Activated CD4-positive, alpha-beta T cell treated with anti-CD3 and anti-CD28 coated beads for 48 hours (primary cell): ENCODE measurements around the gene HDDC3.

Source experiments
- DNase-seq: peaks from one replicate; pipeline ENCODE4 v3.0.0-alpha.2; 2020

Gene HDDC3, protein sequence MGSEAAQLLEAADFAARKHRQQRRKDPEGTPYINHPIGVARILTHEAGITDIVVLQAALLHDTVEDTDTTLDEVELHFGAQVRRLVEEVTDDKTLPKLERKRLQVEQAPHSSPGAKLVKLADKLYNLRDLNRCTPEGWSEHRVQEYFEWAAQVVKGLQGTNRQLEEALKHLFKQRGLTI

DNA sequence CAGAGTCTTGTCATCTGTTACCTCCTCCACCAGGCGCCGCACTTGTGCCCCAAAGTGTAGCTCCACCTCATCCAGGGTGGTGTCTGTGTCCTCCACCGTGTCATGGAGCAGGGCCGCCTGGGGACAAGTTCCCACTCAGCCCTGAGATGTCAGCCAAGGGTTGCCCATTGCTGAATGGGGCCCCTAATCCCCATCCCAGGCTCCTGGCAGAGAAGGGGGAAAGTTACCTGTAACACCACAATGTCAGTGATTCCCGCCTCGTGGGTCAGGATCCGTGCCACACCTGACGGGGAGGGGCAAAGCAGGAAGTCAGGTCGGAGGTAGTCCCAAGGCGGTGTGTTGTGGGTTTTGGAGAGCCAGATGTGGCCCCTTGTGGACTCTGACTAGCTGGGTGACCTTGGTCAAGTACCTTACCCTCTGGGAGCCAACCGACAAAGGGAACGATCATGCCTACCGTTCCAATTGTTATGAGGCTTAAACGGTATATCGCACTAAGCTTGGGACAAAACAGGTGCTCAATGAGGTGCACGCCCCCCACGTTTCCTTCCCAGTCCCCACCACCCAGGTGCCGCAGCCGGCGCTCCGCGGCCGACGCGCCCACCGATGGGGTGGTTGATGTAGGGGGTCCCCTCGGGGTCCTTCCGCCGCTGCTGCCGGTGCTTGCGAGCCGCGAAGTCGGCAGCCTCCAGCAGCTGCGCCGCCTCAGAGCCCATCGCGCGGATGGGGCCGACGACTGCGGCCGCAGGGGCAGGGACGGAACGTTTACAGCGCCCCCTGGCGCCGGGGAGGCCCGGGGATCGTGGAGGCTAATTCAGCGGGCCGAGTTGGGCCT is at the start of gene HDDC3:
TSS of gene HDDC3 (minus strand) at position 722 of the 832 bp plus-strand sequence. CDS start at position 713, 9 bp downstream.
- DNase-seq = peak; percentile 95

GRCh38 chr15:90982135-90982534 is 49.8 kb upstream of the HDDC3 start:
- DNase-seq = no peak

DNA sequence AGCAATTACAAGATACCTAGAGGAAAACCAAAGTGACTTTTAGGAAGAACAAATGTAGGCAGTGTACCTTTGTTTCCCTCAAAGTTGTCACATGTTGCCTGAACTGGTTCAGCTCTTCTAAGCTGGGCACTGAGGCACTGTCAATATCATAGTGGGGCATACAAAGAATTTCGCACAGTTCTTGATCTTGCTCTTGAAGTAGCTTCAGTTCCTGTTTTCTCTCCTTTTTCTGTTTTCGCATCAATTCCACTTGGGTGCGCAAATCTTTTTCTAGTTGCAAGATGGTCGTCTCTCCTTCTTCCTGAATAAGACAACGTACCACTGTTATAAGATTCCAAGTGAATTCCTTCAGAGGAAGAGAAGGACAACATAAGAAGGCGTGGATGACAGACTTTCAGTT is 49.3 kb upstream of the HDDC3 start:
- DNase-seq = no peak

DNA sequence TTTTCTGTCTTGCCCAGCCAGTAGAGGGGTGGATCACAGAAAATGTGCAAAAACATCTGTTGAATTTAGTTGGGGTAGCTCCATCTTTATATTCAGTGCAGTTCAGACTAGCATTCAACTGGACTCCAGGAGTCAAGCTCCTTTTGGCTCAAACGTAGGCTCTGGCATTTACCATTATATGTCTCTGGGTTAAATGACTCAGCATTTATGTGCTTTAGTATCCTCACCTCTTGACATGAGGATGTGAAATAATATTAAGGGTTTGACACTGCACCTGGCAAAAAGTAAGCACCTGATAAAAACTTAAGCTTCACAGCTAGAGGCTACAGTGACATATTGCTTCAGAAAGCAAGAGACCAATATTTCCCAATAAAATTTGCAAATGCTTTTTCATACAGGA is 47.2 kb upstream of the HDDC3 start:
- no peak for DNase-seq

- DNase-seq = no peak
Measured at GRCh38 chr15:90974216-90974615, 41.9 kb upstream of the HDDC3 start.

- no peak for DNase-seq
Measured at GRCh38 chr15:90972133-90972532, 39.8 kb upstream of the HDDC3 start.

DNA sequence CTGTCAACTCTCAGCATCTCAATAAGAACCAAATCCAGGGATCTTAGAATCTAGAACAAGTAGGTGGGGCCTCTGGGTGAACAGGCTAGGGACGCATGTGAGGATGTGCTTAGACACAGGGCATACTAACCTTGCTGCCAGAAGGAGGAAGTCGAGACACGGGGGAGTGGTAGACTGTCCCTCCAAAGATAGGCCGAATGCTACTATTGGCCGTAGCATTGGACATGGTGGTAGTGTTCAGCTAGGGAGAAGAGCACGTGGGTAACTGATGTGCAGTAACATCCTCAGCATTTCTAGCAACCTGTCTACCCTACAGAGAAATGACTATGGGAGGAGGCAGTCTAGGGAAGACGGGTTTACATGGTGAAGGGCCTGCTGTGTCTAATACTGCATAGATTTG is 37.9 kb upstream of the HDDC3 start:
- DNase-seq = no peak

DNA sequence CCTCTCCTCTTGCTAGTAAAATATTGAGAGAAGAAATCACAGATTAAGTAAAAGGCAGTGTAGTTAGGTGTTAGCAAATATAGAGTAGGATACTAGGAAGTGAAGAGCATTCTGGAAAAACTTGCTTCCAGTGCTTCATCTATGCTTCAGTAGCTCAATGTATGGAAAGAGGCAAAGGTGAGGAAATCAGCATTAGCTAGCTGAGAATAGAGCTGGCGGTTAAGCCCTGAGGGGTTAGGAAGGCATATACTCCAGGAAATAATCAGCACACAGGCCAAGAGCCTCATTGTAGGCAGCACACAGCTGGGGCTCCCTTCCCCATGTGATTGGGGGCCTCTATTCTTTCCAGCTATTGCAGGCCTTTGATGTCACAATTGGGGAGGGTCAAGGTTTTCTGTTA is 36.1 kb upstream of the HDDC3 start:
- no peak for DNase-seq

DNA sequence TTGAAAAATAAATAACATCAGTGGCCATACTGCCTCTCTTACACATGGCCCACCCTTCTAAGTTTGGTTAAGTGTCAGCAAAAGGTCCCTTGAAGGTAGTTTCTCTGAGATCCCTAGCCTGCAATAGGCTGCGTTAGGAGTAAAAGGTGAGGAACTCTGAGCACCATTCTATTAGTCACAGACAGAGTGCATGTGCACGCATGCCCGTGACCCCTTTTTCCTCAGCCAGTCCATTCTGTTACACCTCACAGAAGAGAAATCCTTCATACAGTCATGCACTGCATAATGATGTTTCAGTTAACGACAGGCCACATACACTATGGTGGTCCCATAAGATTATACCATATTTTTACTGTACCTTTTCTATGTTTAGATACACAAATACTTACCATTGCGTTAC is 34.9 kb upstream of the HDDC3 start:
- no peak for DNase-seq

DNA sequence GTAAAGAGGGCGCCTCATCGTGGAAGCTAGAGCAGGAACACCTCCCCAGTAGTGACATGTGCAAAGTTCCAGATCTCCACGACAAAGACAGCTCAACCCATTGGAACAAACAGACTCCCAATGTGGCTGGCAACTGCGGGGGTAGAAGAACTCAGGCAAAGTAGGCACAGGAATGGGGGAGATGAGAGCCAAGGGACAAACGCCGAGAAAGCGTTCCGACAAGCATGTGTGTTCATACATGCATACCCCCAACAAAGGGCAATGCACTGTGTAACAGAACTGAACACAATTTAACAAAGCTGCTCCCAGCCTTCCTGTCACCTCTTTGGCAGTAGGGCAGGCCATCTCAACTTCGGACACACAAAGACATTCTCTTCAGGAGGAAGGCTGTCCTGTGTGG is 33.9 kb upstream of the HDDC3 start:
- no peak for DNase-seq

DNA sequence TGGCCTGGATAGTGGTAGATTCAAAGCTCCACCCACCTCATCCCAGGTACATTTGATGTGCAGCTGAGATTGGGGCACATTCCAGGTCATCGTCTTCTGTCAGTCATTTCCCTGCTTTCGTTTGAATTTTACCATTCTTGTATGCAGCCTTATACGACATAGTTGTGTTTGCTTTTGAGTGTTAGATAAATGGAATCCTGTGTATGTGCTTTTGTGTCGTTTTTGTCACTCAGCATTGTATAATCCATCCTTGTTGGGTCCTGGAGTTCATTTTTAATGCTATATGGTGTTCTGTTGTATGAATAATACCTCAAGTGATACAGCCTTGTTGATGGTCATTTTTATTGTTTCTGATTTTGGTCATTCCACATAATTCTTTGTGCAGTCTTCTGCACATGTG is 29.7 kb upstream of the HDDC3 start:
- no peak for DNase-seq

GRCh38 chr15:90960298-90961091 is 28.1 kb upstream of the HDDC3 start:
- no peak for DNase-seq

DNA sequence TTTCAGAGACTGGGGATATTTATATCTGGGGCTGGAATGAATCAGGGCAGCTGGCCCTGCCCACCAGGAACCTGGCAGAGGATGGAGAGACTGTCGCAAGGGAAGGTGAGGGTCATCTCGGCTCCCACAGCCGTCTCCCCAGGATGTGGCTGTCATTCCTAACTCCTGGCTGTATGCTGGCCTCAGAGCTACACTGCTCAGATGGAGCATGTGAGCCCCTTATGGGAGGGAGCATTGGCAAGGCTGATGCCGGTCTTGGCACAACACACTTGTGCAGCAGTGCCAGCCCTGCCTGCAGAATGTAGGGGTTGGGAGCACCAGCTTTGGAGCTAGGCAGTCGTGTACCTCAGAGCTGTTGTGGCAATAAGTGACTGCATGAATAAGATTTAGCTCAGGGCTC is 27.5 kb upstream of the HDDC3 start:
- no peak for DNase-seq

DNA sequence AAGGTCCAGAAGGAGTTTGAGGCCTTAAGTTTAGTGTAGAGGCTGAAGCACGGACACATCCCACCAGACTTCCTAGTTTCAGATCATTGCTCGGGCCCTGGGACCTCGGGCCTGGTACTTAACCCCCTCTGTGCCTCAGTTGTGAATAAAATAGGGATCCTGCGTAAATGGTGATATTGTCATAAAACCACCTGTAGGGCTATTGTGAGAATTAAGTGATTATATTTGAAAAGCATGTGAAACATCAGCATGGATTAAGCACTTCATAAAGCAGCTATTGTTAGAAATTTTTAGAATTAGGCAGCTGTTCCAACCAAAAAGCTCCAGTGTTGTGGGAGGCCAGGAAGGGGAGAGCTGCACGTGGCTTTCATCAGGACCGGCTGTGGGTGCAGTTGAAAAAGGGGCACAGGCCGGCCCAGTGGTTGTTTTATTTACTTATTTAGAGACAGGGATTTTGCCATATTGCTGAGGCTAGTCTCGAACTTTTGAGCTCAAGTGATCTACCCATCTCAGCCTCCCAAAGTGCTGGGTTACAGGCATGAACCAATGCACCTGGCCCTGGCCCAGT is 26.8 kb upstream of the HDDC3 start:
- DNase-seq = no peak

DNA sequence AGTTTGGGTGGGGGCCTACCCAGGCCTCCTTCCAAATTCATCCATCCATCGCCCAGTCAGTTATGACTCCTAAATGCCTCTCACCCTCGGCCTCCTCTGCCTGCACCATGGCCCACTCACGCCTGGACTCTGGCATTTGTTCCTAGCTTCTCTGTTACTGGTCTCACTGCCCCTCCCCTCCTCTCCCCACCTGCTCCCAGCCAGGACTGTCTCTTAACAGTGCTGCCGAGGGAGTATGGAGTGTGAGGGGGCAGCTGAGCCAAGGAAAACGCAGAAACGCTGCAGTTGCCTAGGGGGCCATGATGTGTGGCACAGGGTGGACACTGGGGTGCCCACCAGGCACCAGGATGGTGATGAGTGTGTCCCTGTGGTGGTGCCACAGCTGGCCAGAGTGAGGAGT is 25.4 kb upstream of the HDDC3 start:
- no peak for DNase-seq

DNA sequence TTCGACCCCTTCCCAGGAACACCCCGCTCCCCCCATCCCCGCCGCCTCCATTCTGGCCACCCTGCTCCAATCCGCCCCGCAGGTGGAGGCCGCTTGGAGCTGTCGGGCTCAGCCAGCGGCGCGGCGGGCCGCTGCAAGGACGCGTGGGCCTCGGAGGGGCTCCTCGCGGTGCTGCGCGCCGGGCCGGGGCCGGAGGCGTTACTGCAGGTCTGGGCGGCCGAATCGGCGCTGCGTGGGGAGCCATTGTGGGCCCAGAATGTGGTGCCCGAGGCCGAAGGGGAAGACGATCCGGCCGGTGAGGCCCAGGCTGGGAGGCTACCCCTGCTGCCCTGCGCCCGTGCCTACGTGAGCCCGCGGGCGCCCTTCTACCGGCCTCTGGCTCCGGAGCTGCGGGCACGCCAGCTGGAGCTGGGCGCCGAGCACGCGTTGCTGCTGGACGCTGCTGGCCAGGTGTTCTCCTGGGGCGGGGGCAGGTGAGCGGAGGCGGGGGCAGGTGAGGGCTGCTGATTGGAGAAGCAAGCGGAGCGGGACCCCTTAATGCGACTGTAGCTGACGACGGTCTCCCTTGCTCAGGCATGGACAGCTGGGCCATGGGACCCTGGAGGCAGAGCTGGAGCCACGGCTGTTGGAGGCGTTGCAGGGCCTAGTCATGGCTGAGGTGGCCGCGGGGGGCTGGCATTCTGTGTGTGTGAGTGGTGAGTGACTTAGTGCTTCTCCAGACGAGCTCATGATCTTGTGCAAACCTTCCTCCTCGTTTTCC is 24.9 kb upstream of the HDDC3 start:
- no peak for DNase-seq

DNA sequence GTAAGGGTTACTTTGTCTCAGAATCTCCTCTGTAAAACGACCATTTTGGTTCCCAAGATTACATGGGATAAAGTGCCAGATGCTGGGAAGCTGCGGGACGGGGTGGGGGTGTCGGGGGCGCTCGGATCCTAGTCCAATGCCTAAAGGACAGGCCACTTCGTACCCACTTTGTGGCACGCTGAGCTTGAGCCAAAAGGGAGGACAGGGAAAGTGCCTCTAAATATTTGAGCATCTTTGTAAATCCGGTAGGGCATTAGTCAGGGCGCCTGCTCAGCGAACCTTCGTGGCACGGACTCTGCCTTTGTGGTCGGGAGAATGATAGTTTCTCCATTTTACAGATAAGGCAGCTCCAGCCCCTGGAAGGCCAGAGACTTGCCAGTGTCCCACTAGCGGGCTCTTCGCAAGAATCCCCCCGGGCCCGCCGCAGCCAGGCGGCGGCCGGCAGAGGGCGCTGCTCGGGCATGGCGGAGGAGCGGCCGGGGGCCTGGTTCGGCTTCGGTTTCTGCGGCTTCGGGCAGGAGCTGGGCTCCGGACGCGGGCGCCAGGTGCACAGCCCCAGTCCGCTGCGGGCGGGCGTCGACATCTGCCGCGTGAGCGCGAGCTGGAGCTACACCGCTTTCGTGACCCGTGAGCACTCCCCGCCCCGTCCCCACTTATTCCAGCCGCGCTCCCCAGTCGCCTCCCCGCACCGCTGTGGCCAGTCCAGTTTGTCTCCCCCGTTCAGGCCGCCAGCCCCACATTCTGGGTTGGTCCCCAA is 24.1 kb upstream of the HDDC3 start:
- DNase-seq = peak; percentile 76

DNA sequence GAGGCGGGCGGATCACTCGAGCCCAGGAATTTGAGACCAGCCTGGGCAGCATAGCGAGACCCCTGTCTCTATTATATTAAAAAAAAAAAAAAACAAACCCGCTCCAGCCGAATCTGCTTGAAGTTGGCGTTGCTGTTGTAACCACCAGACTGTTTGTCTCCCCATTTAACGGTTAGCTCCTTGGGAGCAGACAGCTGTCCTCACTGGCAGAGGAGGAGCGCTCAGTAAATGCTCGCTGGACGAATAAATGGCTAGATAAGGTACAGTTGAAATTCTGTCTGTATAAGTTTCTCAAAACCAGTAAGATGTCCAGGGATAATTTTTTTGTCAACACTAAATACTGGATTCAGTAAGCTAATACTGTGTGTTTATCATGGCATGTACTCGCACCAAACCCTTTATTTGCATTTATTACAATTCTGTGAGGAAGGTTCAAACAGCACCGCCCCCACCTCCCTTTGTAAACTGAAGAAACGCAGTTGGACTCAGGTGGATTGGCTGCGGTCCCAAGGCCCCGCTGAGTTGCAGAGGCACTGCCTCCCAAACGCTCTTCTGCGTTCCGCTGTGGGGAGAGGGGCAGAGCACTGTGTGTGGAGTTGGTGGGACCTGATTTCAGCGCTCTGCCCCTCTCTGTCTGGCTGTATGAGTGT is 23.4 kb upstream of the HDDC3 start:
- no peak for DNase-seq

DNA sequence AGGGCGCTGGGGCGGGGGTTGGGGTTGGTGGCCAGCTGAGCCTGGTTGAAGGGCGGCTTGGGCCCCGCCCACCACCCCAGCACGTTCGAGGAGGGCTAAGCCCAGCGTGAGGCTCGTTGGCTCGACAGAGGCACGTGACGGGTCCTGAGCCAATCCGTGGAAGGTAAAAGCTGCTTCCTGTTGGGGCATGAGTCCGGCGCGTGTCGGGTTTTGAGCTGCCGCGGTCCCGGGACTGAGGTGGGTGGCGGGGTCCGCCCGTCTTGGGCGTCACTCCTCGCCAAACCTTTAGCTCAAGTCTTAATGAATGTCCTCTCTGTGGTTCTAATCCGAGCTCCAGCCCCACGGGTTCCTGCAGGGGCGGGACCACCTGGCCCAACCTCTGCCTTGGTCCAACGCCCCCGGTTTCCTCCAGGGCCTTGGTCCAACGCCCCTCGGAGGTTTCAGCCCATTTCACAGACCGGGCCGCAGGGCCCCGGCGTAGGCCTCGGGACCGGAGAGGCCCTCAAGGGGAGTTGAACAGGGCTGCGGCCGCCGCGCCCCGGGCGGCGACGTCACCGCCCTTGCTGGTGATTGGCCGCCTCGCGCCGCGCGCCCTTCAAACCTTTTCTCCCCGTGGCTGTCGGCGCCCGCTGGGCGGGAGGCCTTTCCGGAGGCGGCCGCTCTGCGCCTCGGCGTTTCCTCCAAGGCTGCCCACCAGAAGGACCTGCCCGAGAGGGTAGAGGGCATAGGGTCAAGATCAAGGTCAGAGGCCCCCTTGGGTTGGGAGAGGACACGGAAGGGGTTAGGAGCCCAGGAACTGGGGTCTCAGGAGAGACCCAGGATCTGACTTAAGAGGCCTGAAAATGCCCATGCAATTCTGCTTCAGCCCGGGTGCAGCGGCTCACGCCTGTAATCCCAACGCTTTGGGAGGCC is 22.6 kb upstream of the HDDC3 start, which contains the start of gene RCCD1:
TSS of gene RCCD1 (plus strand) at position 173 of the 912 bp plus-strand sequence. CDS start 1,851 bp downstream, outside the sequence.
- peak; percentile 95 for DNase-seq
